Stimulated activated naive B cell treated with anti-CD40 and anti-IgM and Interleukin-4, amounts not matched to agents 10 μg/mL and 1 μg/mL and 100 μg/mL, for 72 hours (primary cell): Measurements from ENCODE around the gene SDK1.

ENCODE experiments used
- ATAC-seq, 2 donors: fragments of 150-1000 bp; cut with Tn5 transposase; replicated peaks; 2 replicates each; pipeline ENCODE4 v1.10.0; 2021; ENCODE audit warnings: moderate library complexity in 1 of 2
- DNase-seq: peaks from one replicate; pipeline ENCODE4 v3.0.0; 2021
- H3K27ac Mint-ChIP-seq: one replicate; pipeline ENCODE4 v1.8.0; 2022; ENCODE audit warnings: mild to moderate bottlenecking, mixed read lengths
- H3K27me3 Mint-ChIP-seq, 2 donors: one replicate each; pipeline ENCODE4 v1.8.0; 2022; ENCODE audit warnings: mixed read lengths in 2 of 2
- H3K36me3 Mint-ChIP-seq, 2 donors: one replicate each; pipeline ENCODE4 v1.8.0; 2022; ENCODE audit warnings: mixed read lengths in 2 of 2, mild to moderate bottlenecking in 1 of 2
- H3K4me1 Mint-ChIP-seq, 2 donors: one replicate each; pipeline ENCODE4 v1.8.0; 2022; ENCODE audit warnings: mixed read lengths in 2 of 2, mild to moderate bottlenecking in 1 of 2
- H3K4me3 Mint-ChIP-seq, 2 donors: one replicate each; pipeline ENCODE4 v1.8.0; 2022; ENCODE audit warnings: mild to moderate bottlenecking in 2 of 2, mixed read lengths in 2 of 2, moderate library complexity in 1 of 2
- H3K9me3 Mint-ChIP-seq, 2 donors: one replicate each; pipeline ENCODE4 v1.8.0; 2022; ENCODE audit warnings: mixed read lengths in 2 of 2, mild to moderate bottlenecking in 1 of 2

The SDK1 gene

GRCh38 chr7:3302681-3303320 lies 1.7 kb downstream of the SDK1 start:
- ATAC-seq, result no peak
- H3K36me3 Mint-ChIP-seq, result no peaks in the 10 kb centered on the region
- peaks cover 9 to 19% of the 10 kb centered on the region in 2 donors for H3K4me1 Mint-ChIP-seq
- H3K4me3 Mint-ChIP-seq, result peak overlapping the region; percentile 78 to 80
- H3K27ac Mint-ChIP-seq, result no peak overlapping the region
- no peak for DNase-seq
- peaks cover 53 to 55% of the 10 kb centered on the region in 2 donors for H3K27me3 Mint-ChIP-seq
- H3K9me3 Mint-ChIP-seq, result no peaks in the 10 kb centered on the region

- H3K4me1 Mint-ChIP-seq, result peaks cover 9 to 19% of the 10 kb centered on the region in 2 donors
- H3K36me3 Mint-ChIP-seq, result no peaks in the 10 kb centered on the region
- H3K27ac Mint-ChIP-seq, result no peak overlapping the region
- no peak for DNase-seq
- H3K27me3 Mint-ChIP-seq, result peaks cover 48 to 56% of the 10 kb centered on the region in 2 donors
- ATAC-seq, result no peak
- H3K4me3 Mint-ChIP-seq, result no peak overlapping the region
- no peaks in the 10 kb centered on the region for H3K9me3 Mint-ChIP-seq
Observed at GRCh38 chr7:3304131-3304530, 3.1 kb downstream of the SDK1 start.

GRCh38 chr7:3307435-3307834 lies 6.4 kb downstream of the SDK1 start:
- H3K4me1 Mint-ChIP-seq, result peaks cover 4 to 9% of the 10 kb centered on the region in 2 donors
- H3K36me3 Mint-ChIP-seq, result no peaks in the 10 kb centered on the region
- no peak overlapping the region for H3K27ac Mint-ChIP-seq
- no peak for DNase-seq
- H3K4me3 Mint-ChIP-seq, result no peak overlapping the region
- H3K27me3 Mint-ChIP-seq, result peaks cover 43 to 47% of the 10 kb centered on the region in 2 donors
- ATAC-seq, result no peak
- H3K9me3 Mint-ChIP-seq, result no peaks in the 10 kb centered on the region

GRCh38 chr7:3309140-3309539 lies 8.1 kb downstream of the SDK1 start:
- DNase-seq (no peak), ATAC-seq (no peak)
- H3K36me3 Mint-ChIP-seq, result no peaks in the 10 kb centered on the region
- H3K27ac Mint-ChIP-seq, result no peak overlapping the region
- H3K27me3 Mint-ChIP-seq, result peaks cover 30 to 35% of the 10 kb centered on the region in 2 donors
- H3K4me3 Mint-ChIP-seq, result no peak overlapping the region
- H3K4me1 Mint-ChIP-seq, result peaks cover 3 to 11% of the 10 kb centered on the region in 2 donors
- H3K9me3 Mint-ChIP-seq, result no peaks in the 10 kb centered on the region

- Mint-ChIP-seq H3K27ac (no peak overlapping the region), H3K4me3 (no peak overlapping the region), H3K36me3 (no peaks in the 10 kb centered on the region), H3K9me3 (no peaks in the 10 kb centered on the region), H3K4me1 (peaks cover 3 to 11% of the 10 kb centered on the region in 2 donors), H3K27me3 (peaks cover 25 to 26% of the 10 kb centered on the region in 2 donors)
- DNase-seq (no peak), ATAC-seq (no peak)
Observed at GRCh38 chr7:3309956-3310355, 8.9 kb downstream of the SDK1 start.

GRCh38 chr7:3310884-3311283 lies 9.8 kb downstream of the SDK1 start:
- H3K9me3 Mint-ChIP-seq, result no peaks in the 10 kb centered on the region
- DNase-seq (no peak), ATAC-seq (no peak)
- H3K4me1 Mint-ChIP-seq, result peaks cover 3 to 11% of the 10 kb centered on the region in 2 donors
- H3K36me3 Mint-ChIP-seq, result no peaks in the 10 kb centered on the region
- no peak overlapping the region for H3K27ac Mint-ChIP-seq
- no peak overlapping the region for H3K4me3 Mint-ChIP-seq
- peaks cover 16 to 17% of the 10 kb centered on the region in 2 donors for H3K27me3 Mint-ChIP-seq

GRCh38 chr7:3312583-3312982 lies 11.5 kb downstream of the SDK1 start:
- Mint-ChIP-seq H3K4me1 (peaks cover 3 to 11% of the 10 kb centered on the region in 2 donors), H3K36me3 (no peaks in the 10 kb centered on the region), H3K27me3 (peaks cover 15 to 22% of the 10 kb centered on the region in 2 donors), H3K9me3 (no peaks in the 10 kb centered on the region), H3K27ac (no peak overlapping the region), H3K4me3 (no peak overlapping the region)
- ATAC-seq (peak in 1 of 2 donors; percentile 55), DNase-seq (no peak)

- Mint-ChIP-seq H3K9me3 (peaks cover 7 to 11% of the 10 kb centered on the region in 2 donors), H3K4me1 (peaks cover 3 to 5% of the 10 kb centered on the region in 2 donors), H3K36me3 (peaks cover 0 to 3% of the 10 kb centered on the region in 2 donors), H3K27me3 (peaks cover 16 to 21% of the 10 kb centered on the region in 2 donors), H3K27ac (no peak overlapping the region), H3K4me3 (no peak overlapping the region)
- ATAC-seq (no peak), DNase-seq (no peak)
Observed at GRCh38 chr7:3318874-3319273, 17.8 kb downstream of the SDK1 start.

- Mint-ChIP-seq H3K4me1 (peaks cover 3 to 5% of the 10 kb centered on the region in 2 donors), H3K27ac (no peak overlapping the region), H3K4me3 (no peak overlapping the region), H3K9me3 (peaks cover 7 to 11% of the 10 kb centered on the region in 2 donors), H3K27me3 (peaks cover 16 to 21% of the 10 kb centered on the region in 2 donors), H3K36me3 (peaks cover 0 to 3% of the 10 kb centered on the region in 2 donors)
- DNase-seq, result no peak
- no peak for ATAC-seq
Observed at GRCh38 chr7:3321206-3321605, 20.2 kb downstream of the SDK1 start.

- peaks cover 16 to 21% of the 10 kb centered on the region in 2 donors for H3K27me3 Mint-ChIP-seq
- no peak for DNase-seq
- H3K4me1 Mint-ChIP-seq, result peaks cover 3 to 5% of the 10 kb centered on the region in 2 donors
- peaks cover 7 to 11% of the 10 kb centered on the region in 2 donors for H3K9me3 Mint-ChIP-seq
- peaks cover 0 to 3% of the 10 kb centered on the region in 2 donors for H3K36me3 Mint-ChIP-seq
- no peak overlapping the region for H3K4me3 Mint-ChIP-seq
- no peak overlapping the region for H3K27ac Mint-ChIP-seq
- no peak for ATAC-seq
Observed at GRCh38 chr7:3321745-3322144, 20.7 kb downstream of the SDK1 start.

GRCh38 chr7:3326246-3326645 lies 25.2 kb downstream of the SDK1 start:
- DNase-seq (no peak), ATAC-seq (no peak)
- Mint-ChIP-seq H3K36me3 (peaks cover 0 to 3% of the 10 kb centered on the region in 2 donors), H3K9me3 (peaks cover 7 to 11% of the 10 kb centered on the region in 2 donors), H3K4me1 (peaks cover 3 to 5% of the 10 kb centered on the region in 2 donors), H3K27ac (no peak overlapping the region), H3K27me3 (peaks cover 16 to 21% of the 10 kb centered on the region in 2 donors), H3K4me3 (no peak overlapping the region)

GRCh38 chr7:3327099-3327498 lies 26.0 kb downstream of the SDK1 start:
- Mint-ChIP-seq H3K36me3 (peaks cover 0 to 2% of the 10 kb centered on the region in 2 donors), H3K27ac (no peak overlapping the region), H3K9me3 (peaks cover 6 to 7% of the 10 kb centered on the region in 2 donors), H3K27me3 (peaks cover 16 to 17% of the 10 kb centered on the region in 2 donors), H3K4me1 (no peaks in the 10 kb centered on the region), H3K4me3 (no peak overlapping the region)
- DNase-seq (no peak), ATAC-seq (no peak)

- Mint-ChIP-seq H3K27ac (no peak overlapping the region), H3K4me3 (no peak overlapping the region), H3K4me1 (no peaks in the 10 kb centered on the region), H3K27me3 (peaks cover 12 to 14% of the 10 kb centered on the region in 2 donors), H3K9me3 (peaks cover 4 to 5% of the 10 kb centered on the region in 2 donors), H3K36me3 (peaks cover 0 to 2% of the 10 kb centered on the region in 2 donors)
- DNase-seq (no peak), ATAC-seq (no peak)
Observed at GRCh38 chr7:3327655-3328054, 26.6 kb downstream of the SDK1 start.

- peaks cover 44 to 50% of the 10 kb centered on the region in 2 donors for H3K27me3 Mint-ChIP-seq
Observed at GRCh38 chr7:3332308-3332707, 31.3 kb downstream of the SDK1 start.

GRCh38 chr7:3333861-3334260 lies 32.8 kb downstream of the SDK1 start:
- peaks cover 55 to 60% of the 10 kb centered on the region in 2 donors for H3K27me3 Mint-ChIP-seq
- ATAC-seq (no peak), DNase-seq (no peak)
- no peaks in the 10 kb centered on the region for H3K9me3 Mint-ChIP-seq
- H3K4me1 Mint-ChIP-seq, result no peaks in the 10 kb centered on the region
- H3K36me3 Mint-ChIP-seq, result no peaks in the 10 kb centered on the region
- H3K4me3 Mint-ChIP-seq, result no peak overlapping the region
- H3K27ac Mint-ChIP-seq, result no peak overlapping the region

More at GRCh38 chr7:3332308-3332707, 31.3 kb downstream of the SDK1 start:
- no peaks in the 10 kb centered on the region for H3K4me1 Mint-ChIP-seq
- no peaks in the 10 kb centered on the region for H3K36me3 Mint-ChIP-seq
- no peaks in the 10 kb centered on the region for H3K9me3 Mint-ChIP-seq
- DNase-seq (no peak), ATAC-seq (no peak)
- no peak overlapping the region for H3K27ac Mint-ChIP-seq
- no peak overlapping the region for H3K4me3 Mint-ChIP-seq
